ENCODE measurements around the gene BBLN.

Gene BBLN

DNA sequence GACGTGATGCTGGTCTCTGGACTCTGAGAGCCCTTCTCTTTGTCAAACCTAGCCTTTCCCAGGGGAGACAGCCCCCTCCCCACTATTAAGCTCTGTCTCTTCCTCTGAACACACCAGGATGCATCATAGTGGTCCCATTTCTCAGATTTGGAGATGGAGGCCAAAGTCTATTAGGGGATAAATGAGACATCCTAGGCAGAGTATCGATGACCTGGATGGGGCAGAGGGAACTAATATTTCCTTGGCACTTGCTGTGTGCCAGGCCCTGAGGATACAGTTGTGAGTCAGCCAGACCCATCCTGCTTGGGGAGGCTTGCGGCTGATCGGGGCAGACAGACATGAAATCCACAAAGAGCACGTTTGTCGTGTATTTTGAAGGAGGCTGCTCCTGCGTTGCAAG, 48.3 kb downstream of the BBLN start:
- TF ChIP-seq POLR2A (IDR thresholded peaks at IDR 0.05; ENCODE audit: extremely low read depth, insufficient read length) (no peak), MYC (IDR thresholded peaks at IDR 0.05; ENCODE audit: low read depth, low read length) (no peak)
- TF ChIP-seq, protein P1, sequence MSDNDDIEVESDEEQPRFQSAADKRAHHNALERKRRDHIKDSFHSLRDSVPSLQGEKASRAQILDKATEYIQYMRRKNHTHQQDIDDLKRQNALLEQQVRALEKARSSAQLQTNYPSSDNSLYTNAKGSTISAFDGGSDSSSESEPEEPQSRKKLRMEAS (IDR thresholded peaks at IDR 0.05; ENCODE audit: low read depth, low read length) = no peak
- TF ChIP-seq, protein P2, sequence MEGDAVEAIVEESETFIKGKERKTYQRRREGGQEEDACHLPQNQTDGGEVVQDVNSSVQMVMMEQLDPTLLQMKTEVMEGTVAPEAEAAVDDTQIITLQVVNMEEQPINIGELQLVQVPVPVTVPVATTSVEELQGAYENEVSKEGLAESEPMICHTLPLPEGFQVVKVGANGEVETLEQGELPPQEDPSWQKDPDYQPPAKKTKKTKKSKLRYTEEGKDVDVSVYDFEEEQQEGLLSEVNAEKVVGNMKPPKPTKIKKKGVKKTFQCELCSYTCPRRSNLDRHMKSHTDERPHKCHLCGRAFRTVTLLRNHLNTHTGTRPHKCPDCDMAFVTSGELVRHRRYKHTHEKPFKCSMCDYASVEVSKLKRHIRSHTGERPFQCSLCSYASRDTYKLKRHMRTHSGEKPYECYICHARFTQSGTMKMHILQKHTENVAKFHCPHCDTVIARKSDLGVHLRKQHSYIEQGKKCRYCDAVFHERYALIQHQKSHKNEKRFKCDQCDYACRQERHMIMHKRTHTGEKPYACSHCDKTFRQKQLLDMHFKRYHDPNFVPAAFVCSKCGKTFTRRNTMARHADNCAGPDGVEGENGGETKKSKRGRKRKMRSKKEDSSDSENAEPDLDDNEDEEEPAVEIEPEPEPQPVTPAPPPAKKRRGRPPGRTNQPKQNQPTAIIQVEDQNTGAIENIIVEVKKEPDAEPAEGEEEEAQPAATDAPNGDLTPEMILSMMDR (IDR thresholded peaks at IDR 0.05; ENCODE audit: low read depth, low read length) = no peak
- no peak for DNase-seq (ENCODE audit: low read depth)
- H3K4me3 ChIP-seq (ENCODE audit: low read depth, low read length) = no peak overlapping the region

DNA sequence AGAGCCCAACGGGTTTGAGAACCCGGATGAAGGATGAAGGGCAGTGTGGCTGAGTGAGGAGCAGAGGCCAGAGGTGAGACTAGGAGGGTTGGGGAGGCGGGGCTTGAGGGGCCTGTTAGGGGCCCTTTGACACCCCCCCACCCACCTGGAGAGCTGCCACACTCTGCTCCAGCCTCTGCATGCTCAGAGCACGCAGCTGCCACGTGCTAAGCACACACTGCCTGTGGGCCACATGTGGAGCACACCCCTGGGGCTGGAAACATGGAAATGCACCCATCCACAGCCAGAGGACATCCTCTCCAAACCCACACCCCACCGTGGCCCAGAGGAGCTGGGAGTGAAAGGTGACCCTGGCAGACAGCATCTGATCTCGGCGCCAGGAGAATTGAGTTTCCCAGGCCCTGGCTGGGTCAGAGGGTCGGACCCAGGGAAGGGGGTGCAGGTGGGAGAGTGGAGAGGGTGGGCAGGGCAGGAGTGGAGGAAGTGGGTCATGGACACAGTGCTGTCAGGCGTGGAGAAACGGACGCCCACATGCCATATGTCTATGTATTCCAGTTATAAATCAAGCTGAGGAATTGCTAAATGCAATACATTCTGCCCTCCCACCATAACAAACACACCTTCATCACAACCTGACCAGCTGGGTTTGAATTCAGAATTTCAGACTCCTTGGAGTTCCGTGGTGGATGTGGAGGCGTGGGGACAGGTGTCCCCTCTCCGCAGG, 49.0 kb downstream of the BBLN start:
- DNase-seq (ENCODE audit: low read depth) = no peak
- no peak overlapping the region for H3K4me3 ChIP-seq (ENCODE audit: low read depth, low read length)
- TF ChIP-seq, protein P1 (IDR thresholded peaks at IDR 0.05; ENCODE audit: low read depth, low read length) = no peak
- no peak for TF ChIP-seq MYC (IDR thresholded peaks at IDR 0.05; ENCODE audit: low read depth, low read length)
- TF ChIP-seq, protein P2 (IDR thresholded peaks at IDR 0.05; ENCODE audit: low read depth, low read length) = no peak

DNA sequence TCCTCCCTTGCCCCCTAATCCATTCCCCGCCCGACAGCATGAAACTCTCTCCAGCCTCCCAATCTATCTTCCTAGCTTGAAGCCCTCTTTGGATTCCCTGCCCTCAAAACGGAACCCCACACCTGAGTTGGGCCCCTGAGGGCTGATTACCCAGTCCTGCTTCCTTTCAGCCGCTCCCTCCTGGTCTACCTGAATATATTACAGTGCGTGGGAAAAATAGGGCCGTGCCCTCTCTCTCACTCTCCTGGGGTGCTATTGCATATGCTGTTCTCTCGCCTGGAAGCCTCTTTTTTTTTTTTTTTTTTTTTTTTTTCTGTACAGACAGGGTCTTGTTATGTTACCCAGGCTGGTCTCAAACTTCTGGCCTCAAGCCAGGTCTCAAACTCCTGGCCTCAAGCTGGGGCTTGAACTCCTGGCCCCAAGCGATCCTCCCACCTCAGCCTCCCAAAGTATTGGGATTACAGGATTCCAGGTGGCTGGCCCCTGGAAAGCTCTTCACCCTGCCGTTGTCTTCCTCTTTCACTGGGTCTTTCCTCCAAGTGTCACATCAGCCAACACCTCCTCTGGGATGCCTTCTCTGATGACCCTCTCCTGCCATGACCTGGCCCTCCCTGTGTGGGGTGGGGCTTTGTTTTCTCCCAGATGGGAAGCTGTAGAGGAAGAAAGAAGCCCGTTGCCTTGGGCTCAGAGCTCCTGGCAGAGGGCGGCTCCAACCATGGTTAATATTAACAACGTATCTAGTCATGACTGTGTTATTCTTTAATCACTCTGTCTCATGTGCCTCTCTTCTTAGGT, 51.3 kb downstream of the BBLN start:
- DNase-seq (ENCODE audit: low read depth) = no peak
- H3K4me3 ChIP-seq (ENCODE audit: low read depth, low read length) = no peak overlapping the region
- TF ChIP-seq MYC (IDR thresholded peaks at IDR 0.05; ENCODE audit: low read depth, low read length) (no peak), POLR2A (IDR thresholded peaks at IDR 0.05; ENCODE audit: extremely low read depth, insufficient read length) (no peak)
- TF ChIP-seq, protein P2 (IDR thresholded peaks at IDR 0.05; ENCODE audit: low read depth, low read length) = no peak
- TF ChIP-seq, protein P1 (IDR thresholded peaks at IDR 0.05; ENCODE audit: low read depth, low read length) = no peak

DNA sequence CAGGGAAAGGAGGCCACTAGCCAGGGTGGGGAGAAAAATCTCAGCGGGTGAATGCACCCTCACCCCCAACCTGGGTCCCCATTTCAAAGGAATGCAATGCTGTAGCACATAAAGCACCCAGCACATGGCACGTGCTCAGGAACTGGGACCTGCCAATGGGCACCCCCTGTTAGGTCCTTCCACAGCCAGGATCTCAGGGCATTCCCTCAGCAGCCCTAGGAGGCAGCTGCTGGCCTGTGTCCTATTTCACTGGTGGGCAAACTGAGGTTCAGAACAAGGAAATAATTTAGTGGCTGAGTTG, 51.9 kb downstream of the BBLN start:
- no peak overlapping the region for H3K4me3 ChIP-seq (ENCODE audit: low read depth, low read length)
- TF ChIP-seq, protein P1 (IDR thresholded peaks at IDR 0.05; ENCODE audit: low read depth, low read length) = no peak
- TF ChIP-seq MYC (IDR thresholded peaks at IDR 0.05; ENCODE audit: low read depth, low read length) = no peak
- TF ChIP-seq, protein P2 (IDR thresholded peaks at IDR 0.05; ENCODE audit: low read depth, low read length) = no peak
- DNase-seq (ENCODE audit: low read depth) = no peak

All from NB4 (cell line).